UCSD-AML1 (cell line): ENCODE results near the gene PHACTR3.

Experiments
- DNase-seq: peaks from one replicate; lab custom pipeline; 2025; ENCODE audit not compliant: unreplicated experiment; lab: John Stamatoyannopoulos, UW

PHACTR3 gene

GRCh38 chr20:59726281-59726595, 121.9 kb downstream of the PHACTR3 start:
- DNase-seq: no peak

- no peak for DNase-seq
These were observed 124.5 kb downstream of the PHACTR3 start for GRCh38 chr20:59728722-59729430.

GRCh38 chr20:59729506-59729905, 125.2 kb downstream of the PHACTR3 start:
- no peak for DNase-seq

GRCh38 chr20:59730722-59731121, 126.4 kb downstream of the PHACTR3 start:
- DNase-seq: no peak

GRCh38 chr20:59731376-59731775, 127.0 kb downstream of the PHACTR3 start:
- DNase-seq: no peak

GRCh38 chr20:59733351-59733750, 129.0 kb downstream of the PHACTR3 start:
- DNase-seq: no peak

- DNase-seq: no peak
These were observed 131.1 kb downstream of the PHACTR3 start for GRCh38 chr20:59735486-59735885.

- DNase-seq: no peak
These were observed 131.6 kb downstream of the PHACTR3 start for GRCh38 chr20:59735917-59736316.

GRCh38 chr20:59736366-59736765, 132.0 kb downstream of the PHACTR3 start:
- DNase-seq: no peak

- no peak for DNase-seq
These were observed 132.8 kb downstream of the PHACTR3 start for GRCh38 chr20:59737073-59737666.

- DNase-seq: no peak
These were observed 133.5 kb downstream of the PHACTR3 start for GRCh38 chr20:59737816-59738215.

GRCh38 chr20:59738851-59739250, 134.5 kb downstream of the PHACTR3 start:
- no peak for DNase-seq

GRCh38 chr20:59740621-59741020, 136.3 kb downstream of the PHACTR3 start:
- no peak for DNase-seq

GRCh38 chr20:59741073-59741472, 136.7 kb downstream of the PHACTR3 start:
- DNase-seq: no peak

- no peak for DNase-seq
These were observed 138.2 kb downstream of the PHACTR3 start for GRCh38 chr20:59742351-59743095.

- no peak for DNase-seq
These were observed 139.0 kb downstream of the PHACTR3 start for GRCh38 chr20:59743308-59743707.

GRCh38 chr20:59743767-59744485, 139.6 kb downstream of the PHACTR3 start:
- no peak for DNase-seq

- no peak for DNase-seq
These were observed 140.4 kb downstream of the PHACTR3 start for GRCh38 chr20:59744756-59745155.

GRCh38 chr20:59745201-59745600, 140.9 kb downstream of the PHACTR3 start:
- DNase-seq: no peak

GRCh38 chr20:59745716-59746115, 141.4 kb downstream of the PHACTR3 start:
- DNase-seq: no peak

- no peak for DNase-seq
These were observed 141.8 kb downstream of the PHACTR3 start for GRCh38 chr20:59746155-59746554.
